PC-3 (cell line): Measurements from ENCODE around the gene CFAP57.

Source experiments
- EZH2 ChIP-seq: fragments of 300-600 bp; sonication (generic); IDR thresholded peaks from one replicate; pipeline ENCODE4 v1.6.1; 2017; ENCODE audit warnings: antibody characterized with exemption, mild to moderate bottlenecking, low read length; ENCODE audit not compliant: unreplicated experiment
- TF ChIP-seq, protein P1 (sequence below): fragments of 300-600 bp; sonication (generic); conservative IDR thresholded peaks from 2 replicates; pipeline ENCODE4 v1.5.1; 2017; ENCODE audit warnings: antibody characterized with exemption, low read depth, mild to moderate bottlenecking, low read length

DNA sequence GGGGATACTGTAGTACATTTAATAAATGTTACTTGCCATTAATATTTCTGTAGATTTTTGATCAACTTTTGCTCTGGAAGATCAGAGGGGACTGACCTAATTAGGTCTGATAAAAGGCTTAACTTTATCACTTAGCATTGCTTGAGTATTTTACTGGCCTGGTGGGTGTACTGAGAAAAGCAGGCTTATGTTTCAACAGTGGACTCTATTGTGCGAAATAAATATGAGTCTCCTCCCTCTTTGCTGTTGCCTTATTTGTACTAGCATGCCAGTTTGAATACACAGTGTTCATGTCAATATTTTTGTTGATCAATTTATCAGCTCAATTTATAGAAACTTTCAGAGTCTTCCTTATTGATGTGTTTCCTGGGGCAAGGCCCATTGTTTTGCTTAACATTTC lies 49.1 kb upstream of the CFAP57 start:
- TF ChIP-seq, protein P1, sequence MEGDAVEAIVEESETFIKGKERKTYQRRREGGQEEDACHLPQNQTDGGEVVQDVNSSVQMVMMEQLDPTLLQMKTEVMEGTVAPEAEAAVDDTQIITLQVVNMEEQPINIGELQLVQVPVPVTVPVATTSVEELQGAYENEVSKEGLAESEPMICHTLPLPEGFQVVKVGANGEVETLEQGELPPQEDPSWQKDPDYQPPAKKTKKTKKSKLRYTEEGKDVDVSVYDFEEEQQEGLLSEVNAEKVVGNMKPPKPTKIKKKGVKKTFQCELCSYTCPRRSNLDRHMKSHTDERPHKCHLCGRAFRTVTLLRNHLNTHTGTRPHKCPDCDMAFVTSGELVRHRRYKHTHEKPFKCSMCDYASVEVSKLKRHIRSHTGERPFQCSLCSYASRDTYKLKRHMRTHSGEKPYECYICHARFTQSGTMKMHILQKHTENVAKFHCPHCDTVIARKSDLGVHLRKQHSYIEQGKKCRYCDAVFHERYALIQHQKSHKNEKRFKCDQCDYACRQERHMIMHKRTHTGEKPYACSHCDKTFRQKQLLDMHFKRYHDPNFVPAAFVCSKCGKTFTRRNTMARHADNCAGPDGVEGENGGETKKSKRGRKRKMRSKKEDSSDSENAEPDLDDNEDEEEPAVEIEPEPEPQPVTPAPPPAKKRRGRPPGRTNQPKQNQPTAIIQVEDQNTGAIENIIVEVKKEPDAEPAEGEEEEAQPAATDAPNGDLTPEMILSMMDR: no peak
- no peak for TF ChIP-seq EZH2
